GM12874 (cell line): Measurements from ENCODE around the gene PHAF1.

ENCODE experiments used
- TF ChIP-seq, protein P1 (sequence below): IDR thresholded peaks from 2 replicates; pipeline ENCODE4 v1.5.1; 2011; ENCODE audit warnings: low read depth, mild to moderate bottlenecking, control low read depth, low read length, moderate library complexity; ENCODE audit not compliant: insufficient read depth

Gene PHAF1

DNA sequence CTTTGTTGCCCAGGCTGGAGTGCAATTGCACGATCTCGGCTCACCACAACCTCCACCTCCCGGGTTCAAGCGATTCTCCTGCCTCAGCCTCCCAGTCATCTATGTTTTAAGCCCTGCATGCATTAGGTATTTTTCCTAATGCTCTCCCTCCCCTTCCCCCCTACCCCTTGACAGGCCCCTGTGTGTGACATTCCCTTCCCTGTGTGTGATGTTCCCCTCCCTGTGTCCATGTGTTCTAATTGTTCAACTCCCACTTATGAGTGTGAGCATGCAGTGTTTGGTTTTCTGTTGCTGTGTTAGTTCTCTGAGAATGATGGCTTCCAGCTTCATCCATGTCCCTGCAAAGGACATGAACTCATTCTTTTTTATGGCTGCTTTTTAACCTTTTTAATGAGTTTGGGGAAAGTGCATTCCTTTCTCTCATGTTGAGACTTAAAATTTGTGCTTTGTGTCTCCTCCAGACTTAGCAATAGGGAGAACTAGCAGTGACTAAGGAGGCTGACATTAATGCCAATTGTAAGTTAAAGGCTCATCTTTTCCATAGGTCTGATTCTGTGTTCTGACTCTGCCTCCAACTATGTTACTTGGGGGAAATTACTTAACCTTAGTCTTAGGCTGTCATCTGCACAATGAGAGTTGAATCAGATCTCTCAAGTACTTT lies 17.7 kb upstream of the PHAF1 start:
- TF ChIP-seq, protein P1, sequence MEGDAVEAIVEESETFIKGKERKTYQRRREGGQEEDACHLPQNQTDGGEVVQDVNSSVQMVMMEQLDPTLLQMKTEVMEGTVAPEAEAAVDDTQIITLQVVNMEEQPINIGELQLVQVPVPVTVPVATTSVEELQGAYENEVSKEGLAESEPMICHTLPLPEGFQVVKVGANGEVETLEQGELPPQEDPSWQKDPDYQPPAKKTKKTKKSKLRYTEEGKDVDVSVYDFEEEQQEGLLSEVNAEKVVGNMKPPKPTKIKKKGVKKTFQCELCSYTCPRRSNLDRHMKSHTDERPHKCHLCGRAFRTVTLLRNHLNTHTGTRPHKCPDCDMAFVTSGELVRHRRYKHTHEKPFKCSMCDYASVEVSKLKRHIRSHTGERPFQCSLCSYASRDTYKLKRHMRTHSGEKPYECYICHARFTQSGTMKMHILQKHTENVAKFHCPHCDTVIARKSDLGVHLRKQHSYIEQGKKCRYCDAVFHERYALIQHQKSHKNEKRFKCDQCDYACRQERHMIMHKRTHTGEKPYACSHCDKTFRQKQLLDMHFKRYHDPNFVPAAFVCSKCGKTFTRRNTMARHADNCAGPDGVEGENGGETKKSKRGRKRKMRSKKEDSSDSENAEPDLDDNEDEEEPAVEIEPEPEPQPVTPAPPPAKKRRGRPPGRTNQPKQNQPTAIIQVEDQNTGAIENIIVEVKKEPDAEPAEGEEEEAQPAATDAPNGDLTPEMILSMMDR, result no peak

- TF ChIP-seq, protein P1, result no peak
Observed at GRCh38 chr16:67093098-67093726, 16.5 kb upstream of the PHAF1 start.

GRCh38 chr16:67098599-67098998 lies 11.1 kb upstream of the PHAF1 start:
- TF ChIP-seq, protein P1, result no peak

GRCh38 chr16:67100569-67101310 lies 9.0 kb upstream of the PHAF1 start:
- TF ChIP-seq, protein P1, result no peak

DNA sequence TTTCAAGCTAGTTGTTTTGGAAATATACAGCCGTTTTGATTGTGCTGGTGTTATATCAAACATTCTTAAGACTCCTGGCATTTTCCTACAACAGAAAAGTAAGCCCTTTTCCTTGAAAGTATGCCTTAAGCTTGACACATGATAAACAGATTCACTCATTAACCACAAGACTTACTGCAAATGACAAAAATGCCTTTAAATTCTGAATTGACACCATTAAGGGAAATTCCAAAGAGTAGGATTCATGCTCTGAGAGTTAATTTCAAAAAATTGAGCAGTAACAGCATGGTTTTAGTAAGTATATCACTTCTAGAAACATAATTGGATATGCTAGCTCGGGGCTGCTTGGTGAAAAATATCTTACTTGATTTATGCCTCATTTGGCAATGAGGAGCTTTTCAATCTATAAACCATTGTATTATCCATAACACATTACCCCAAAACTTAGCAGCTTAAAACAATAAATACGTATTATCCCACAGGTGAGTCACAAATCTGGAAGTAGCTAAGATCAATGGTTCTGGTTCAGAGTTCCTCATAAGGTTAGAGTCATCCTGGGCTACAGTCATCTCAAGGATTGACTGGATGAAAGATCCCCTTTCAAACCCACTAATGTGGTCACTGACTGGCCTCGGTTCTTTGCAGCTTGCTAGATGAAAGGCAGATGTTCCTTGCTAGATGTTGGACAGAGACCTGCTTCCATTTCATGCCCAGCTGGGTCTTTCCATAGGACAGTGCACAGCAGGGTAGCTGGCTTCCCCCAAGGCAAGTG lies 8.2 kb upstream of the PHAF1 start:
- TF ChIP-seq, protein P1, result no peak

DNA sequence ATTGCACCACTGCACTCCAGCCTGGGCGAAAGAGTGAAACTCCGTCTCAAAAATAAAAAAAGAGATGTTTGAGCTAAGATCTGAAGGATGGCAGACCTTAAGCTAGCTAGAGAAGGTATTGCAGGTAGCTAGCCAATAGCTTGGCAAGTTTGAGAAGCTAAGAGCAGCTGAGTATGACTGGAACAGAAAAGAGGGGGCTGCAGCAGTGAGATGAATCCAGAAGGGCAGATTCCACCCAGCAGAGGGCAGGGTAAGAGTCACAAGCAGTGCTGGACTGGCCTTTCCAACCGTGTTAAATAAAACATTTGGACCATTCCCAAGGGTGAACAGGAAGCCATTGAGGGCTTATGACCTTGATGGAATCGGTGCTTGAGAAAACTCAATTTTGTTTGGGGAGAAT lies 5.7 kb upstream of the PHAF1 start:
- TF ChIP-seq, protein P1, result no peak

- TF ChIP-seq, protein P1, result no peak
Observed at GRCh38 chr16:67104845-67105244, 4.9 kb upstream of the PHAF1 start.
